C1 segment of cervical spinal cord (tissue), 14 donors: ENCODE results near the gene MME.
"Not testable (repeated sequence)": the region's sequence is repeated elsewhere in the genome, so short reads cannot be mapped to it uniquely, and the experiment has no call there.

Source experiments
- DNase-seq, 14 donors: peaks; one replicate each; lab custom pipeline; 2025; lab: John Stamatoyannopoulos, UW

The MME gene

GRCh38 chr3:155192957-155193746 is 113.0 kb downstream of the MME start:
- no peak for DNase-seq

GRCh38 chr3:155193868-155194267 is 113.7 kb downstream of the MME start:
- no peak for DNase-seq

- no peak for DNase-seq
These were observed 115.1 kb downstream of the MME start for GRCh38 chr3:155194973-155195957.

- no peak for DNase-seq
These were observed 116.3 kb downstream of the MME start for GRCh38 chr3:155196131-155197021.

- no peak for DNase-seq
These were observed 117.7 kb downstream of the MME start for GRCh38 chr3:155197786-155198185.

DNA sequence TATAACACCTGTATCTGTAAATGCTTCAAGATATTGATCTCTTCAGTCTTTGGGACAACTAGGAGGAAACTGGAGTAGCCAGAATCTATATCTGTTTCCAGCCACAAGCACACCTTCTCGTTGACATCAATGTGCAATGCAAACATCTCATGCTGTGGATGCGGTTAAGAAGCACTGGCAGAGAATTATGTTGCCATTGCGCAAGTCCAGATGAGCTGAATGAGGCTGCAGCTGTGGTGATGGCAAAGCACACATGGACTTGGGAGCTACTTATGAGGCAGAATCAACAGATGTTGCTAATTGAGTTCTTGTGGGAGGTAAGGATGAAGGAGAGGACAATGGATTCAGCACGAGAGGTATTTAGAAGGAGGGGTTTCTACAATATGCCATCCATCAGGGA is 122.5 kb downstream of the MME start:
- no peak for DNase-seq

DNA sequence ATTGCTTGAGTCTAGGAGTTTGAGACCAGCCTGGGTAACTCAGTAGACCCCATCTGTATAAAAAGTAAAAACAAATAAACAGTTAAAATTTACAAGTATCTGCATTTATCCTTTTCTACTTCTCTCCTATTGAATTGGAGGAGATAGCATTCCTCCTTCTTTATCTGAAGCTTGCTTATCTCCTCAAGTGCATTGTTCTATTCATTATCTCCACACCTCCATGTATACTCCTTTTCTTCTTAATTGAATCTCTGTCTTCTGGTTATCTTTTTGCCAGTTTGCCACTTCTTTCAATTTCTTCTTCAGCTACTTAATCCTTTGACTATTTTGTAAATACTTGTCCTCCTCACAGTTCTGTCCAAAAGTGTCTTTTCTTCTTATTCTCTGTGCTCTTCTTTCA is 124.7 kb downstream of the MME start:
- DNase-seq = no peak

GRCh38 chr3:155208183-155208800 is 128.2 kb downstream of the MME start:
- no peak for DNase-seq

DNA sequence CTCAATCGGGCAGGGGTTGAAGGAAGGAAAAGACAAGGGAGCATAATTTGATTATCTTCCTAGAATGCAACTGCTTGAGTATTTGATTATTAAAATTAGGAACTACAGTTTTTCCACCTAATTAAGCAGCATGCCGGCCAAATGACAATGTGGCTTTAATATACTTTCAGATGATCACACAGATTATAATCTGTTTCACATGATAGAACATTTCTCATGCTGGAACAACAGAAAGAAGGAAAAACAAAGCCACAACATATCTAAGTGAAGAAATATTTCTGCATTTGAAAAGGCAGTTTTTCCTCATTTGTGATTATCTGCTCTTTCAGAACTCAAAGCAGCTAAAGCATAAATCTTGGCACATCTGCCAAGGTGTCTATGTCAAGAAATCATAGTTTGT is 130.6 kb downstream of the MME start:
- DNase-seq = no peak

- no peak for DNase-seq
These were observed 131.1 kb downstream of the MME start for GRCh38 chr3:155211266-155211665.

- no peak for DNase-seq
These were observed 131.8 kb downstream of the MME start for GRCh38 chr3:155211940-155212339.

- DNase-seq = not testable (repeated sequence)
These were observed 135.9 kb downstream of the MME start for GRCh38 chr3:155216007-155216406.

- no peak for DNase-seq
These were observed 137.5 kb downstream of the MME start for GRCh38 chr3:155217591-155217990.

GRCh38 chr3:155218462-155218861 is 138.3 kb downstream of the MME start:
- DNase-seq = no peak

- no peak for DNase-seq
These were observed 139.0 kb downstream of the MME start for GRCh38 chr3:155219106-155219505.

GRCh38 chr3:155225417-155225816 is 145.3 kb downstream of the MME start:
- no peak for DNase-seq

- no peak for DNase-seq
These were observed 147.0 kb downstream of the MME start for GRCh38 chr3:155227141-155227540.

DNA sequence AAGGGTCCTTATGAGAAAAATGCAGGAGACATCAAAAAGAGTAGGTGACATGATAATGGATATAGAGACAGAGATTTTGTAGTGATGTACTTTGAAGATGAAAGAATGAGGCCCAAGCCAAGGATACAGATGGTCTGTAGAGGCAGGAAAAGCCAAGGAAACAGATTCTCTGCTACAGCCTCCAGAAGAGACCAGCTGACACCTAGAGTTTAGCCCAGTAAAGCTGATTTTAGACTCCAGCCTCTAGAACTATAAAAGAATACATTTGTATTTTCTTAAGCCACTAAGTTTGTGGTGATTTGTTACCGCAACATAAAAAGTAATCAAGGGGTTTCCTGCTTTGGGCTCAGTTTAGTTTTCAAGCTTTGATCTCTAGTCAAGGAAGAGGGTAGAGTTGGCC is 148.6 kb downstream of the MME start:
- DNase-seq = peak in 1 of 14 donors; percentile 60

GRCh38 chr3:155229086-155229485 is 149.0 kb downstream of the MME start:
- no peak for DNase-seq

DNA sequence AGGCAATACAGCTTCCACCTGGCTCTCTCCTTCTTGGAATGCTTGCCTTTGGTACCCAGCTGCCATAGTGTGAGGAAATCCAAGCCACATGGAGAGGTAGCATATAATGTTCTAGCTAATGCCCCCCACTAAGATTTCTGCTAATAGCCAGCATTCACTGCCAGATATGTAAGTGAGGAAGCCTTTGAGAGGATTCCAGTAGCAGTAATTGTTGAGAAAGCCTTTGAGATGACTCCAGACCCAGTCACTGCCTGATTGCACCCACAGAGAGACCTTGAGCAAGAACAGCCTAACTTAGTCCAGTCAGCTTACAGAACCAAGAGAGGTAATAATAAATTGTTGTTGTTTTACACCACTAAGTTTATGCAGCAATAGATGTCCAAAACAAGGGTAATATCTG is 150.3 kb downstream of the MME start:
- peak in 1 of 14 donors; percentile 62 for DNase-seq

GRCh38 chr3:155231792-155232191 is 151.7 kb downstream of the MME start:
- DNase-seq = no peak
